ENCODE data around the gene DUSP16. TPM values are rescaled to one million over a fixed set of nuclear protein-coding genes. Genes with fewer than 3 reads are reported as not detected.

The DUSP16 gene
- total RNA-seq, 1 donor from 2014 or later = 12.9 TPM

DNA sequence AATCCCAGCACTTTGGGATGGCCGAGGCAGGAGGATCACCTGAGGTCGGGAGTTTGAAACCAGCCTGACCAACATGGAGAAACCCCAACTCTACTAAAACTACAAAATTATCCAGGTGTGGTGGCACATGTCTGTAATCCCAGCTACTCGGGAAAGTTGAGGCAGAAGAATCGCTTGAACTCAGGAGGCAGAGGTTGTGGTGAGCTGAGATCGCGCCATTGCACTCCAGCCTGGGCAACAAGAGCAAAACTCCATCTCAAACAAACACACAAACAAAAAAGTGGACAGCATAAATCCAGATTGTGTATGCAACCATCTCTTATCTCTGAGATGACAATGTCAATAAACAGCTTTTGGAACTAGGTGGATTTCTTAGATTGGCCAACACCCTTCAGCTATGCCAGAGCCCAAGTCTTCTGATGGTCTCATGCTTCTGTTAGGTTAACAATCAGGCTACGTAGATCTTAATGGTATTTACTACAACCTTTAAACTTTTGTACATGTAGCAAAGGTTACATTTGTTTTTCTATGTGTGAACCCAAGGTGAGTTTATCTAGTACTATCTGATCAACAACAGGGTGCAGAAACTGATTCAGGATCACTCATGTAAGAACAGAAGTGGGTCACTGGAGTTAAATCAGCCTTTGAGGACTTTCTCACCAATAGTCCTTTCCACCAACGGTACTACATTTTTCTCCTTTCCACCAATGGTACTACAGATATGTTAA, 73.7 kb downstream of the DUSP16 start:
- Mint-ChIP-seq H3K36me3 (ENCODE audit: low read depth, unreplicated experiment) (peaks cover 5% of the 10 kb centered on the region), H3K4me1 (ENCODE audit: unreplicated experiment) (peaks cover 11% of the 10 kb centered on the region)

DNA sequence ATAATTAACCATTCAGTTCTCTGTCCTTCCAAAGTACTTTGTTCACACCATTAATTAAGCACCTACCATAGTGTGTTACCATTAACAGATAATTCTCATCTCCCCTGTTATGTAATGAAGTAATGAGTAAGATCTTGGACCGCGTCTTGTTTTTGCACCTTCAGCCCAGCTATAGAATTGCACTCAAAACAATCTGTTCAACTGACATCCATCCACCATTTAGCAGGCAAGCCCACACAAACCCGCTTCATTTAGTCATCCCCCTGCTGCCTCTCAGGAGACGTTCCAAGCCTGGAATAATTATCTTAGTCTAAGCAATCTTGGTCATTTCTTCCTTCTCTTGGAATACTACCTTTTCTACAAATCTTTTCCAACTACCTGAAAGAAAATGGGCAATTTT, 74.4 kb downstream of the DUSP16 start:
- peaks cover 5% of the 10 kb centered on the region for H3K36me3 Mint-ChIP-seq (ENCODE audit: low read depth, unreplicated experiment)
- TF ChIP-seq, protein P1, sequence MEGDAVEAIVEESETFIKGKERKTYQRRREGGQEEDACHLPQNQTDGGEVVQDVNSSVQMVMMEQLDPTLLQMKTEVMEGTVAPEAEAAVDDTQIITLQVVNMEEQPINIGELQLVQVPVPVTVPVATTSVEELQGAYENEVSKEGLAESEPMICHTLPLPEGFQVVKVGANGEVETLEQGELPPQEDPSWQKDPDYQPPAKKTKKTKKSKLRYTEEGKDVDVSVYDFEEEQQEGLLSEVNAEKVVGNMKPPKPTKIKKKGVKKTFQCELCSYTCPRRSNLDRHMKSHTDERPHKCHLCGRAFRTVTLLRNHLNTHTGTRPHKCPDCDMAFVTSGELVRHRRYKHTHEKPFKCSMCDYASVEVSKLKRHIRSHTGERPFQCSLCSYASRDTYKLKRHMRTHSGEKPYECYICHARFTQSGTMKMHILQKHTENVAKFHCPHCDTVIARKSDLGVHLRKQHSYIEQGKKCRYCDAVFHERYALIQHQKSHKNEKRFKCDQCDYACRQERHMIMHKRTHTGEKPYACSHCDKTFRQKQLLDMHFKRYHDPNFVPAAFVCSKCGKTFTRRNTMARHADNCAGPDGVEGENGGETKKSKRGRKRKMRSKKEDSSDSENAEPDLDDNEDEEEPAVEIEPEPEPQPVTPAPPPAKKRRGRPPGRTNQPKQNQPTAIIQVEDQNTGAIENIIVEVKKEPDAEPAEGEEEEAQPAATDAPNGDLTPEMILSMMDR (IDR thresholded peaks at IDR 0.05; ENCODE audit: unreplicated experiment) = no peak
- H3K27ac Mint-ChIP-seq (ENCODE audit: unreplicated experiment) = no peak overlapping the region
- H3K4me1 Mint-ChIP-seq (ENCODE audit: unreplicated experiment) = peaks cover 16% of the 10 kb centered on the region
- no peak for DNase-seq (ENCODE audit: low spot score)
- no peak overlapping the region for H3K4me3 Mint-ChIP-seq (ENCODE audit: unreplicated experiment)
- H3K27me3 Mint-ChIP-seq (ENCODE audit: unreplicated experiment) = peaks cover 2% of the 10 kb centered on the region
- H3K9me3 Mint-ChIP-seq (ENCODE audit: unreplicated experiment) = no peaks in the 10 kb centered on the region

More for the DNA sequence above, 73.7 kb downstream of the DUSP16 start:
- Mint-ChIP-seq H3K27me3 (ENCODE audit: unreplicated experiment) (peaks cover 2% of the 10 kb centered on the region), H3K9me3 (ENCODE audit: unreplicated experiment) (no peaks in the 10 kb centered on the region), H3K4me3 (ENCODE audit: unreplicated experiment) (no peak overlapping the region), H3K27ac (ENCODE audit: unreplicated experiment) (no peak overlapping the region)
- TF ChIP-seq, protein P1 (IDR thresholded peaks at IDR 0.05; ENCODE audit: unreplicated experiment) = no peak
- no peak for DNase-seq (ENCODE audit: low spot score)

DNA sequence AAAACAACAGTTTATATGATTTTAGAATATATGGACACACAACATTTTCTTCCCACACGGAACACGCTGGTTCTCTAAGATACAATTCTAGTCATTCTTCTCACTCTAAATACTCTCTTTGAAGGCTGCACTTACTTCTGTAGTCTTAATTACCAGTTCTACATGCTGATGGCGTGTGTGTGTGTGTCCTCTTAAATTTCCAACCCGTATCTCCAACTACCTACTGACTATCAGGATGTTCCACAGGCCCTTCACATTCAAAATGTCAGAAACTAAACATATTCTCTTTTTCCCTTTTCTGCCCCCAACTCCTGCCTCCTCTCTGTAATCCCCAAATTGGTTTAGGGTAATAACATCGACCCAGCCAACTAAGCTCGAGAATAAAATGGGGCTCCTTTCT, 75.2 kb downstream of the DUSP16 start:
- TF ChIP-seq, protein P1 (IDR thresholded peaks at IDR 0.05; ENCODE audit: unreplicated experiment) = no peak
- Mint-ChIP-seq H3K9me3 (ENCODE audit: unreplicated experiment) (no peaks in the 10 kb centered on the region), H3K27me3 (ENCODE audit: unreplicated experiment) (peaks cover 2% of the 10 kb centered on the region), H3K27ac (ENCODE audit: unreplicated experiment) (no peak overlapping the region), H3K4me3 (ENCODE audit: unreplicated experiment) (no peak overlapping the region), H3K4me1 (ENCODE audit: unreplicated experiment) (peaks cover 16% of the 10 kb centered on the region), H3K36me3 (ENCODE audit: low read depth, unreplicated experiment) (peaks cover 5% of the 10 kb centered on the region)
- DNase-seq (ENCODE audit: low spot score) = no peak

DNA sequence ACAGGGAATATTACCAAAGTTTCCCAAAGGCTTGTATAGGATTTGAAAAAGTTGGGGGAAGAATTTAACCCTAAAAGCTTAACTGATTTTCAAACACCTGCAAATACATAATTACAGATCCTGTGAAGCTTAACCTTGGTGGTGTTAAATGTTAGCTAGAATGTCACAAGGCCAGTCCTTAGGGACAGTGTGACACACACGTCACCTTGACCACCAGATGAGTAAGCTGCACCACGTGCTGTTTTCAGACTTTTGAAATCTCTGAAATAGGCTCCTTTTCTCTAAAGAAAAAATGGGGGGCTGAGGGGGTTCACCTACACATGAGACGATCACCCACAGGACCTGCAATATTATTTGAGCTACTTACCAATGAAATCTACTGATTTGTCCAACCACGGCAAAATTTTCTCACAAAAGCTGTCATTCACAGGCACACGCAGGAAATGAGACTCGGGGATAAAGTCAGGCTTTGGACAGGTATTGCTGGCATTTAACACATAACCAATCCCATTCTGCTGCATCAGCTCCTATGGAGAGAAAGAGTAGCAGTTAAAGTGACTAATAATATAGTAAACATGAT, 75.9 kb downstream of the DUSP16 start:
- TF ChIP-seq, protein P1 (IDR thresholded peaks at IDR 0.05; ENCODE audit: unreplicated experiment) = no peak
- peaks cover 2% of the 10 kb centered on the region for H3K27me3 Mint-ChIP-seq (ENCODE audit: unreplicated experiment)
- no peak overlapping the region for H3K27ac Mint-ChIP-seq (ENCODE audit: unreplicated experiment)
- H3K9me3 Mint-ChIP-seq (ENCODE audit: unreplicated experiment) = no peaks in the 10 kb centered on the region
- peaks cover 5% of the 10 kb centered on the region for H3K36me3 Mint-ChIP-seq (ENCODE audit: low read depth, unreplicated experiment)
- no peak for DNase-seq (ENCODE audit: low spot score)
- no peak overlapping the region for H3K4me3 Mint-ChIP-seq (ENCODE audit: unreplicated experiment)
- H3K4me1 Mint-ChIP-seq (ENCODE audit: unreplicated experiment) = peaks cover 21% of the 10 kb centered on the region

DNA sequence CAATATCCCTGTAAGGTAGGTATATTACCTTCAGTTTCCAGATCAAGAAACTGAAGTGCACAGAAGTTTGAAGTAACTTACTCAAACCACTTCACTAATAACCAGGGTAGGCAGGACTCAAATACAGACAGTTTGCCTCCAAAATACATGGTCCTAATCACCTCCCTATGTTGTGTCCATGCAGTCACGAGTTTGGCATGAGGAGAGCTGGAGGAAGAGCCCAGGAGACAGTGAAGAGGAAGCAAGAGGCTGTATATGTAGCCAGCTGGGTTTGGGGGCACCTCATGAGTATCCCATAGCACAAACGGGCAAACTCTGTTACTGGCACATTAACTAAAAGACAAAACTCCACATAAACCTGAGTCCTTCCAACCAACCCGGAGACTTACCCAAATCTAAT, 79.2 kb downstream of the DUSP16 start:
- peaks cover 3% of the 10 kb centered on the region for H3K27me3 Mint-ChIP-seq (ENCODE audit: unreplicated experiment)
- H3K36me3 Mint-ChIP-seq (ENCODE audit: low read depth, unreplicated experiment) = peaks cover 12% of the 10 kb centered on the region
- TF ChIP-seq, protein P1 (IDR thresholded peaks at IDR 0.05; ENCODE audit: unreplicated experiment) = no peak
- DNase-seq (ENCODE audit: low spot score) = no peak
- no peak overlapping the region for H3K27ac Mint-ChIP-seq (ENCODE audit: unreplicated experiment)
- peaks cover 27% of the 10 kb centered on the region for H3K4me1 Mint-ChIP-seq (ENCODE audit: unreplicated experiment)
- no peak overlapping the region for H3K4me3 Mint-ChIP-seq (ENCODE audit: unreplicated experiment)
- no peaks in the 10 kb centered on the region for H3K9me3 Mint-ChIP-seq (ENCODE audit: unreplicated experiment)

Data from endothelial cell (in vitro differentiated cells).